H1 (cell line): ENCODE results near the gene DENND11.

Experiments used
- CBX5 ChIP-seq: fragments of 300-800, 300-1000 bp; sonication (generic); IDR thresholded peaks from 2 replicates; pipeline ENCODE4 v1.7.1; 2016; ENCODE audit warnings: antibody characterized with exemption, low read length, low read depth
- CHD1 ChIP-seq: IDR thresholded peaks from 2 replicates; pipeline ENCODE4 v1.6.1; 2012; ENCODE audit warnings: low read depth, low read length, improper control_type of control experiment
- EP300 ChIP-seq, 2 experiments: IDR thresholded peaks; 1 replicate in 1 of 2; 2 replicates in 1 of 2; pipeline ENCODE4 v1.6.1; 2011 to 2012; ENCODE audit warnings: low read depth in 2 of 2, low read length in 2 of 2, mild to moderate bottlenecking in 2 of 2, borderline replicate concordance in 1 of 2, inconsistent platforms in 1 of 2, moderate library complexity in 1 of 2
- FOSL1 ChIP-seq: IDR thresholded peaks from 2 replicates; pipeline ENCODE4 v1.6.1; 2011; ENCODE audit warnings: mild to moderate bottlenecking, low read depth, low read length, moderate library complexity; ENCODE audit not compliant: insufficient read depth
- HDAC6 ChIP-seq: IDR thresholded peaks from one replicate; pipeline ENCODE4 v1.7.1; 2012; ENCODE audit warnings: low read depth, mild to moderate bottlenecking, inconsistent platforms, low read length, moderate library complexity
- MAFK ChIP-seq: IDR thresholded peaks from 2 replicates; pipeline ENCODE4 v1.6.1; 2012; ENCODE audit warnings: low read depth, mild to moderate bottlenecking, improper control_type of control experiment, low read length
- POLR2A ChIP-seq, 2 experiments: IDR thresholded peaks; 1 replicate in 1 of 2; 2 replicates in 1 of 2; pipeline ENCODE4 v1.6.1; 2011; ENCODE audit warnings: low read depth in 2 of 2, low read length in 2 of 2, mild to moderate bottlenecking in 2 of 2; ENCODE audit errors: control extremely low read depth in 1 of 2
- POLR2AphosphoS5 ChIP-seq: IDR thresholded peaks from 2 replicates; pipeline ENCODE4 v1.6.1; 2011; ENCODE audit warnings: low read depth, low read length
- RBBP5 ChIP-seq: IDR thresholded peaks from 2 replicates; pipeline ENCODE4 v1.7.1; 2012; ENCODE audit warnings: low read depth, mild to moderate bottlenecking, inconsistent platforms, low read length, moderate library complexity, borderline replicate concordance
- RFX5 ChIP-seq: IDR thresholded peaks from 2 replicates; pipeline ENCODE4 v1.6.1; 2011; ENCODE audit warnings: low read depth, low read length, improper control_type of control experiment, borderline replicate concordance
- SP4 ChIP-seq: IDR thresholded peaks from 2 replicates; pipeline ENCODE4 v1.6.1; 2012; ENCODE audit warnings: low read length, inconsistent platforms
- USF2 ChIP-seq: IDR thresholded peaks from 2 replicates; pipeline ENCODE4 v1.6.1; 2011; ENCODE audit warnings: low read length, improper control_type of control experiment
- TF ChIP-seq, protein P1 (sequence below): IDR thresholded peaks from 2 replicates; pipeline ENCODE4 v1.6.1; 2012; ENCODE audit warnings: low read length, inconsistent platforms
- TF ChIP-seq, protein P2 (sequence below), 3 experiments: IDR thresholded peaks; 1 replicate in 2 of 3; 2 replicates in 1 of 3; pipeline versions ENCODE4 v1.5.1 to v1.6.1; 2011; ENCODE audit warnings: low read length in 3 of 3, mild to moderate bottlenecking in 3 of 3, inconsistent platforms in 2 of 3, low read depth in 1 of 3, moderate library complexity in 1 of 3; ENCODE audit not compliant: insufficient read depth in 1 of 3; ENCODE audit errors: control extremely low read depth in 1 of 3

DNA sequence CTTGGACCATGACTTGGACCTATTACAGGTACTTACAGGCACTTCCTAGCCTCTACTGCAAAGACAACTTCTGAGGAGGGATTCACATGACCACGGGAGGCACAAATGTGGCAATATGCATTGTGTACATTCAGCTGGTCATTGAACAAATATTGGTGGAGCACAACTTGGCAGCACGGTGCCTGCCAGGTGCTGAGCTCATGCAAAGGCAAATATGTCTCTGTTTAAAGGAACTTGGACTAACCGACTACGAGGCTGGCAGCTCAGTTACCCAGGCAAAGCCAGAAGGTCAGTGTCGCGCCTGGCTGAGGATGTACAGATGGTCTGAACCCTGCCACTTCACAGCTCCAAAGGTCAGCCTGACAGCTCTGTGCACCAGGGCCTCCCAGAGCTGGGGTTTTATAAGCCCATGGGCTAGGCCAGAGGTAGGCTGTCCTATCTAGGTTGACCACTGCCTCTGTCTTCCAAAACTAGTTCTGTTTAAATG lies 6.1 kb downstream of the DENND11 start:
- TF ChIP-seq EP300 (IDR thresholded peaks at IDR 0.05; ENCODE audit: borderline replicate concordance in 1 of 2, low read depth in 2 of 2, low read length in 2 of 2) (no peak), POLR2A (IDR thresholded peaks at IDR 0.05; ENCODE audit: control extremely low read depth in 1 of 2, low read depth in 2 of 2, low read length in 2 of 2) (no peak), FOSL1 (no peak), CHD1 (no peak), POLR2AphosphoS5 (no peak), USF2 (no peak), CBX5 (no peak), RFX5 (no peak), MAFK (no peak), RBBP5 (no peak), HDAC6 (no peak), SP4 (no peak)
- TF ChIP-seq, protein P1, sequence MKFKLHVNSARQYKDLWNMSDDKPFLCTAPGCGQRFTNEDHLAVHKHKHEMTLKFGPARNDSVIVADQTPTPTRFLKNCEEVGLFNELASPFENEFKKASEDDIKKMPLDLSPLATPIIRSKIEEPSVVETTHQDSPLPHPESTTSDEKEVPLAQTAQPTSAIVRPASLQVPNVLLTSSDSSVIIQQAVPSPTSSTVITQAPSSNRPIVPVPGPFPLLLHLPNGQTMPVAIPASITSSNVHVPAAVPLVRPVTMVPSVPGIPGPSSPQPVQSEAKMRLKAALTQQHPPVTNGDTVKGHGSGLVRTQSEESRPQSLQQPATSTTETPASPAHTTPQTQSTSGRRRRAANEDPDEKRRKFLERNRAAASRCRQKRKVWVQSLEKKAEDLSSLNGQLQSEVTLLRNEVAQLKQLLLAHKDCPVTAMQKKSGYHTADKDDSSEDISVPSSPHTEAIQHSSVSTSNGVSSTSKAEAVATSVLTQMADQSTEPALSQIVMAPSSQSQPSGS: no peak
- TF ChIP-seq, protein P2, sequence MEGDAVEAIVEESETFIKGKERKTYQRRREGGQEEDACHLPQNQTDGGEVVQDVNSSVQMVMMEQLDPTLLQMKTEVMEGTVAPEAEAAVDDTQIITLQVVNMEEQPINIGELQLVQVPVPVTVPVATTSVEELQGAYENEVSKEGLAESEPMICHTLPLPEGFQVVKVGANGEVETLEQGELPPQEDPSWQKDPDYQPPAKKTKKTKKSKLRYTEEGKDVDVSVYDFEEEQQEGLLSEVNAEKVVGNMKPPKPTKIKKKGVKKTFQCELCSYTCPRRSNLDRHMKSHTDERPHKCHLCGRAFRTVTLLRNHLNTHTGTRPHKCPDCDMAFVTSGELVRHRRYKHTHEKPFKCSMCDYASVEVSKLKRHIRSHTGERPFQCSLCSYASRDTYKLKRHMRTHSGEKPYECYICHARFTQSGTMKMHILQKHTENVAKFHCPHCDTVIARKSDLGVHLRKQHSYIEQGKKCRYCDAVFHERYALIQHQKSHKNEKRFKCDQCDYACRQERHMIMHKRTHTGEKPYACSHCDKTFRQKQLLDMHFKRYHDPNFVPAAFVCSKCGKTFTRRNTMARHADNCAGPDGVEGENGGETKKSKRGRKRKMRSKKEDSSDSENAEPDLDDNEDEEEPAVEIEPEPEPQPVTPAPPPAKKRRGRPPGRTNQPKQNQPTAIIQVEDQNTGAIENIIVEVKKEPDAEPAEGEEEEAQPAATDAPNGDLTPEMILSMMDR (IDR thresholded peaks at IDR 0.05; ENCODE audit: control extremely low read depth in 1 of 3, insufficient read depth in 1 of 3, low read depth in 1 of 3, low read length in 3 of 3): no peak
